ENCODE measurements around the gene OPTN. TPM values are rescaled to one million over a fixed set of nuclear protein-coding genes. Genes with fewer than 3 reads are reported as not detected.
"Not testable (repeated sequence)": the region's sequence is repeated elsewhere in the genome, so short reads cannot be mapped to it uniquely, and the experiment has no call there.

OPTN gene
- total and polyA plus RNA-seq, 2 experiments from 2014 or later, result 48.7 to 79.4 TPM

GRCh38 chr10:13079776-13080050 is 20.2 kb upstream of the OPTN start:
- Histone ChIP-seq H4K20me1 (ENCODE audit: insufficient read depth, poor library complexity, severe bottlenecking) (no peaks in the 10 kb centered on the region), H3K4me2 (peak overlapping the region; percentile 70), H3K27ac (peak overlapping the region; percentile 97), H3K9me3 (ENCODE audit: low read depth) (no peaks in the 10 kb centered on the region), H3K27me3 (no peaks in the 10 kb centered on the region), H3K79me2 (no peaks in the 10 kb centered on the region), H2AFZ (peak overlapping the region; percentile 76), H3K4me1 (ENCODE audit: insufficient read depth) (peaks cover 31% of the 10 kb centered on the region), H3K36me3 (replicated peaks; ENCODE audit: insufficient read depth, low read depth) (no peaks in the 10 kb centered on the region), H3K9me2 (replicated peaks; ENCODE audit: insufficient read depth) (no peaks in the 10 kb centered on the region), H3K4me3 (no peak overlapping the region)
- WGBS (ENCODE audit: low lambda C conversion rate, missing lambda C conversion rate), result 0% methylated on average over 2 of the region's 2 CpGs
- TF ChIP-seq CTCF (IDR thresholded peaks at IDR 0.05; ENCODE audit: poor library complexity) (no peak), EZH2phosphoT487 (IDR thresholded peaks at IDR 0.05; ENCODE audit: low read depth, severe bottlenecking, unreplicated experiment) (no peak), EZH2 (IDR thresholded peaks at IDR 0.05; ENCODE audit: borderline replicate concordance) (no peak)
- DNase-seq (ENCODE audit: low spot score), result peak; percentile 83

GRCh38 chr10:13080643-13081042 is 19.3 kb upstream of the OPTN start:
- WGBS (ENCODE audit: low lambda C conversion rate, missing lambda C conversion rate), result 69% methylated on average over 7 of the region's 7 CpGs
- Histone ChIP-seq H3K4me2 (peak overlapping the region; percentile 70), H3K27me3 (no peaks in the 10 kb centered on the region), H3K36me3 (replicated peaks; ENCODE audit: insufficient read depth, low read depth) (no peaks in the 10 kb centered on the region), H4K20me1 (ENCODE audit: insufficient read depth, poor library complexity, severe bottlenecking) (no peaks in the 10 kb centered on the region), H3K4me3 (no peak overlapping the region), H2AFZ (no peak overlapping the region), H3K4me1 (ENCODE audit: insufficient read depth) (peaks cover 31% of the 10 kb centered on the region), H3K79me2 (no peaks in the 10 kb centered on the region), H3K27ac (peak overlapping the region; percentile 97), H3K9me2 (replicated peaks; ENCODE audit: insufficient read depth) (no peaks in the 10 kb centered on the region), H3K9me3 (ENCODE audit: low read depth) (no peaks in the 10 kb centered on the region)
- TF ChIP-seq EZH2 (IDR thresholded peaks at IDR 0.05; ENCODE audit: borderline replicate concordance) (no peak), CTCF (IDR thresholded peaks at IDR 0.05; ENCODE audit: poor library complexity) (no peak), EZH2phosphoT487 (IDR thresholded peaks at IDR 0.05; ENCODE audit: low read depth, severe bottlenecking, unreplicated experiment) (no peak)
- no peak for DNase-seq (ENCODE audit: low spot score)

GRCh38 chr10:13083700-13084099 is 16.3 kb upstream of the OPTN start:
- H3K9me3 ChIP-seq (ENCODE audit: low read depth); H2AFZ ChIP-seq; H3K79me2 ChIP-seq; H3K27me3 ChIP-seq; H3K36me3 ChIP-seq (replicated peaks; ENCODE audit: insufficient read depth, low read depth); H4K20me1 ChIP-seq (ENCODE audit: insufficient read depth, poor library complexity, severe bottlenecking); H3K4me2 ChIP-seq; DNase-seq (ENCODE audit: low spot score); H3K4me3 ChIP-seq; H3K9me2 ChIP-seq (replicated peaks; ENCODE audit: insufficient read depth): not testable (repeated sequence)
- peaks cover 27% of the 10 kb centered on the region for H3K4me1 ChIP-seq (ENCODE audit: insufficient read depth)
- peak overlapping the region; percentile 32 for H3K27ac ChIP-seq
- 91% methylated on average over 3 of the region's 3 CpGs for WGBS (ENCODE audit: low lambda C conversion rate, missing lambda C conversion rate)

GRCh38 chr10:13086056-13086455 is 13.9 kb upstream of the OPTN start:
- Histone ChIP-seq H4K20me1 (ENCODE audit: insufficient read depth, poor library complexity, severe bottlenecking) (no peaks in the 10 kb centered on the region), H3K4me2 (no peak overlapping the region), H3K9me3 (ENCODE audit: low read depth) (no peaks in the 10 kb centered on the region), H3K4me1 (ENCODE audit: insufficient read depth) (peaks cover 9% of the 10 kb centered on the region), H3K4me3 (no peak overlapping the region), H3K27ac (no peak overlapping the region), H3K9me2 (replicated peaks; ENCODE audit: insufficient read depth) (no peaks in the 10 kb centered on the region), H3K79me2 (no peaks in the 10 kb centered on the region), H2AFZ (no peak overlapping the region), H3K36me3 (replicated peaks; ENCODE audit: insufficient read depth, low read depth) (no peaks in the 10 kb centered on the region), H3K27me3 (no peaks in the 10 kb centered on the region)
- DNase-seq (ENCODE audit: low spot score), result no peak
- TF ChIP-seq CTCF (IDR thresholded peaks at IDR 0.05; ENCODE audit: poor library complexity), result no peak
- no peak for TF ChIP-seq EZH2phosphoT487 (IDR thresholded peaks at IDR 0.05; ENCODE audit: low read depth, severe bottlenecking, unreplicated experiment)
- TF ChIP-seq EZH2 (IDR thresholded peaks at IDR 0.05; ENCODE audit: borderline replicate concordance), result no peak
- 100% methylated on average over 1 of the region's 1 CpG for WGBS (ENCODE audit: low lambda C conversion rate, missing lambda C conversion rate)

Measured in hepatocyte (in vitro differentiated cells).